NK-92 treated with Interleukin-12 subunit alpha and Interleukin-12 subunit beta, amount 100 ng/mL, for 24 hours (cell line): Measurements from ENCODE around the gene LYPD6B.

Experiments
- DNase-seq: peaks from one replicate; lab custom pipeline; 2025; lab: John Stamatoyannopoulos, UW

The LYPD6B gene

GRCh38 chr2:149076863-149077412, 38.4 kb downstream of the LYPD6B start:
- DNase-seq, result no peak

GRCh38 chr2:149077861-149078260, 39.4 kb downstream of the LYPD6B start:
- no peak for DNase-seq

GRCh38 chr2:149080099-149080498, 41.6 kb downstream of the LYPD6B start:
- no peak for DNase-seq

DNA sequence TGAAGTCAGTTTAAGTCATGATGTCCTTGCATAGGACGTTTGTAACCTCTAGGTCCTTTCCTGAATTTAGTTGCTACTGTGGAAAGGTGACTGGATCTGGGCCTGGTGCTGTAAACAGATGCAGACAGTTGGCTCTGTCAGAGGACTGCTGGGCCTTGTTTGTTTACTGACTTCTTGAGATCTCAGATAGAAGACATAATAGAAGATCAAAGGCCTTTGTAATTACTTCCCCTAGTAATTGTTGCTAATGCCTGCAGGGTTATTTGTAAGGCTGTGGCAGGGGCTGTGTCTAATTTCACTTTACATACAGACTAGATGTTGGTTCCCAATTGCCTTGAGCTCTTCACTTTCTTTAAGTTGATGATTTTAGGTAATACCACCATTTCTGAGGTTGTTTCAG, 42.5 kb downstream of the LYPD6B start:
- no peak for DNase-seq

- DNase-seq, result no peak
These were observed 43.6 kb downstream of the LYPD6B start for GRCh38 chr2:149082079-149082478.

DNA sequence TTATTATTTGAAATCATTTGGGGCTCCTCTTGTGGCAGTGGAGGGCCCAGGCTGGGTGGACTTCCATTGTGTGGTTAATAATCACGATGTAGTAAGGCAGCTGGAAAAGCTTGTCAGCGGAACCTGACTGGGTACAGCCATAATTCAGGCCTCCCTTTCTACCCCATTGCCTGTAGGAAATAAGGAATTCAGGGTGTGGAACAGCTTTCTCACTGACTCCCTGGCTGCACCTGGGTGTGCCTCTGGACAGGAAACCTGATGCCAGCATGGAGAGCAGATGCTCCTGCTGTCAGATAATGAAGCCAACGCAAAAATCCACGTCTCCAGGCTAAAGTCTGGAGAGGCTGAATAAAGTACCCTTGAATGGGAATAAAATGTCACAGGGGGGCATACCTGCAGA, 44.2 kb downstream of the LYPD6B start:
- DNase-seq, result no peak

DNA sequence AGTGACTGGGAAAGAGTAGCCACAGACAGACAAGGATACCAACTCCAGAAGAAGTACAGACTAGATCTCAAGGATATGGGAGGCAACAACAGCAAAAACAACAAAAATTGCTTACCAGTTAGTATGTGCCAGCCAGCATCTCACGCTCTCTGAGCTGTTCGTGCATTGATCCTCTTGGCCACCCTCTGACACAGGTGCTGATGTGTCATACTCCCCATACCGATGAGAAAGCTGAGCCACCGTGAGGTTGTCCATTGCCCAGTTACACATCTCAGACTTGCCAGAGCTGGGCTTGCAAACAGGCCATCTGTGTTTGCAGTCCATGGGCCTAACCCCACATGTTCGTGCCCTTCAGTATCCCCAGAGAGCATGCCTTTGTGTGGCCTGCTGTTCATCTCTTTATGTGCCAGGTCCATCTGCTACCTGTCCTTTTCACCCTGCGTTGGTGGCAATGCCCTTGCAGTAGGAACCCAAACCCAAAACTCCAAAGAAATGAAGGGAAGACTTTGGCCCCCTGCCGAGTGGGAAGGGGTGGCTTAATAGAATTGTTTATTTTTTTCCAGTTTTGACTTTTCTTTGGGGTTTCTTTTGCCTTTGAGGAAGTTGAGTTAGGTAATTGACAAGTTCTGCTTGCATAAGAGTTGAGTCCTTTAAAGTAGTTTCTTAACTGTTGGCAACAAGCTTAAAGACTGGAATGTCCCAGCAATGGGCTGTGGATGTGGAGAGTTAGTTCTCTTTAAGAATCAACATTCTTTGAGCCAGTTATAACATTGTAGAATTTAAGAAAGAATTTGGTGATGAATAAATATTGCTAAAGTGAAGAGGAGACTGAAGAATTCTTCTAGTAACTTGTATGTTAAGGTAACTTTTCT, 46.7 kb downstream of the LYPD6B start:
- DNase-seq, result no peak

DNA sequence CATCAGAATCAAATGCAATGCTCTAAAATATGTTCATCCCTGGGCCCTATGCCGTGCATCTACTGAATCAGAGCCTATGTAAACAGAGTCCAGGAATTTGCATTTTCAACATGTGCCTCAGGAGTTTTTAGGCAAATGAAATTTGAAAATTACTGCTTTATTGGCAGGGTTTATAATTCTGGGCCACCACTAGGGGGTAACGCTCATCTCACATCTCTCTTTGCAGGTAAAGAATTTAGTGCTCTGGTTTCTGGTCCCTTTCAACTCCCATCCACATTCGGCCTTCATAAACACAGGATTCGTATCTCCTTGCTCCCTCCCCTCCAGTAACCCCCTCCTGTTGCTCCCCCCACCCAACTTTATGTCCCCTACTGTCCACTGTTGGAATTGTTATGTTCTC, 49.3 kb downstream of the LYPD6B start:
- no peak for DNase-seq

- DNase-seq, result no peak
These were observed 50.6 kb downstream of the LYPD6B start for GRCh38 chr2:149089068-149089467.

DNA sequence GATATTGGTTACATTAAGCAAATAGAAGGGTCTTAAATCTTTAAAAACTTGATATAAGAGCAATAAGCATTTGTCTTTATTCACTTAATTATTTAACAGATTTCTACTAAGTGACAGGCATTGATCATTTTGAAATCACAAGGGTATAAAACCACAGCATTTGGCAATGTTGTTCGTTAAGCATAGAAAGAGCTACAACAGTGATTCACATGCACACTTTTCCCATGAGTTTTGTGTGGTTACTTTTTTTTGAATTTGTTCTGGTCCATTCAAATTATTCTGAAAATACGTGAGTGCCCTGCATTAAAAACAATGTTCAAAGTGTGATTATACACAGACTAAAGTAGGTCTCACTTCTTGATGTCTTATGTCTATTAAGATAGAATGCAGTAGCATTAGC, 52.2 kb downstream of the LYPD6B start:
- no peak for DNase-seq

DNA sequence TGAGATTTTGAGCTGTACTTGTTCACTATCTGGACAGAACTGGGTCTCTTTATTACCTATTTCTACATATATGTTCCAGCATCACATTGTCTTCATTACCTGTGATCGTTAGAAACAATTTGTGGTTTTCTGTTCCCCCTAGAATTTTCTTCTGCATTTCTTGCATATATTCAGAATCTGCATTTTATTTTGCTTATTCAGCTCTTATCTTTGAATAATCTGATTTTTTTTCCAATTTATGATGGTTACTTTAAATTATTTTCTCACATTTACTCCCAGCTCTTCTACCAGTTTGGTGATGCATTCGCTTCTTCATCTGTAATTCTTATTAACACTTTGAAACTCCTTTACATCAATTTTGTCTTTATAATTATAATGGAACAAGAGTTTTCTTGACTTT, 55.1 kb downstream of the LYPD6B start:
- no peak for DNase-seq

GRCh38 chr2:149094217-149095015, 55.9 kb downstream of the LYPD6B start:
- no peak for DNase-seq

GRCh38 chr2:149098701-149099100, 60.2 kb downstream of the LYPD6B start:
- no peak for DNase-seq

GRCh38 chr2:149099298-149099697, 60.8 kb downstream of the LYPD6B start:
- DNase-seq, result no peak

- no peak for DNase-seq
These were observed 62.5 kb downstream of the LYPD6B start for GRCh38 chr2:149100739-149101699.

DNA sequence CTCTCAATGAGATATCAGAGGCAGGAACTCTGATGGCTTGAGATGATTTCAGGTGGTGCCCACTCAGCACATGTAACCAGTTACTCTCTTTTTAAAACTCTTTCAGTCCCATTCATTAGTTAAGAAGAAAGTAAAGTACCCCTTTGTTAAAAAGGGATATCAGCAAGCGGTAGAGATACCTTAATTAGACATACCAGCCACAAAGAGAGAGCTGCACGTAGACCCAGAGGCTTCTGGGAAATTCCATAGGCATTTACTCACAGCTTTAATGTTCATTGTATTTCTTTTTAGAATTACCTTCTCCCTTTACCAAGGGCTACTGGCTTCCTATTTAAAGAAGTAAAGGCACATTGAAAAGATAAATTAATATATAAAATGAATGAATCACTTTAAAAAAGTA, 63.3 kb downstream of the LYPD6B start:
- DNase-seq, result no peak

DNA sequence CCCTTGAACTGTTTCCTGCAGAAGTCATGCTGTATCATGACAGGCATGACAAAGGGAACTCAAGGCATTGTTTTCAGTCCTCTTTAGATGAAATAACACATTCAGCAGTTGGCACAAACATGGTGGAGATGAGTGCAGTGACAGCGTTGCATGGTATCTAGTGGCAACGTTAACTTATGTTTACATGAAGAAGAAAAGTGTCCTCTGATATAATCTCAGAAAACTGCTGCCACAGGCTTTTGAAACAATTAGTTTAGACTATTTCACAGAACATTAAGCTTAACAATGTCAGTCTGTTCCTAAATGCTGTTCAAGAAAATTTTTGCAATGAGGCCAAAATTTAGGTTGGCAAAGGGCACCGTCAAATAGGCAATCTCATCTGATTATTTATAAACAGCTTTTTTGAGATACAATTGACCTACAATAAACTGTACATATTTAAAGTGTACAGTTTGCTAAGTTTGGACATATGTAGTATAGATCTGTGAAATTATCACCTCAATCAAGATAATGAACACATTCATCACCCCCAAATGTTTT, 64.7 kb downstream of the LYPD6B start:
- no peak for DNase-seq

- DNase-seq, result no peak
These were observed 65.7 kb downstream of the LYPD6B start for GRCh38 chr2:149104221-149104620.

GRCh38 chr2:149112068-149112467, 73.6 kb downstream of the LYPD6B start:
- no peak for DNase-seq

- DNase-seq, result no peak
These were observed 74.2 kb downstream of the LYPD6B start for GRCh38 chr2:149112713-149113112.

GRCh38 chr2:149115781-149116180, 77.3 kb downstream of the LYPD6B start:
- no peak for DNase-seq

DNA sequence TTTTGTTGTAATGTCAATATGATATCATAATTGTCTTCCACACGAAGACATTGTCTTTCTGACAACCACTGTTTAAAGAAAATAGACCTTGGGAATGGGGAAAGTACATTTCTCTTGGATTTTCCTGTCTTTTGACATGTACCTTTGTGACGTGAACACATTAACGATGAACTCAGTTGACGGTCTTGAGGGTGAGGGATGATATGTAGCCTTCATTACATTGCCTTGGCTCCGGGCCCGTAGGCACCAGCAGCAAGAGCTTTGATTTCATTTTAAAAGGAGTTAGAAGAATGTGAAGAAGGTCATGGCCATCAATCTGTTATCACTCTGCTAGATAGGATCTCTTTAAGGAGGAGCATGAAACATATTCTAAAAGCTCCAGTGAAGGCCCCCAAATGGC, 80.9 kb downstream of the LYPD6B start:
- DNase-seq, result no peak
